ENCODE results near the gene LYZL4.

- TF ChIP-seq, protein P1, sequence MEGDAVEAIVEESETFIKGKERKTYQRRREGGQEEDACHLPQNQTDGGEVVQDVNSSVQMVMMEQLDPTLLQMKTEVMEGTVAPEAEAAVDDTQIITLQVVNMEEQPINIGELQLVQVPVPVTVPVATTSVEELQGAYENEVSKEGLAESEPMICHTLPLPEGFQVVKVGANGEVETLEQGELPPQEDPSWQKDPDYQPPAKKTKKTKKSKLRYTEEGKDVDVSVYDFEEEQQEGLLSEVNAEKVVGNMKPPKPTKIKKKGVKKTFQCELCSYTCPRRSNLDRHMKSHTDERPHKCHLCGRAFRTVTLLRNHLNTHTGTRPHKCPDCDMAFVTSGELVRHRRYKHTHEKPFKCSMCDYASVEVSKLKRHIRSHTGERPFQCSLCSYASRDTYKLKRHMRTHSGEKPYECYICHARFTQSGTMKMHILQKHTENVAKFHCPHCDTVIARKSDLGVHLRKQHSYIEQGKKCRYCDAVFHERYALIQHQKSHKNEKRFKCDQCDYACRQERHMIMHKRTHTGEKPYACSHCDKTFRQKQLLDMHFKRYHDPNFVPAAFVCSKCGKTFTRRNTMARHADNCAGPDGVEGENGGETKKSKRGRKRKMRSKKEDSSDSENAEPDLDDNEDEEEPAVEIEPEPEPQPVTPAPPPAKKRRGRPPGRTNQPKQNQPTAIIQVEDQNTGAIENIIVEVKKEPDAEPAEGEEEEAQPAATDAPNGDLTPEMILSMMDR (IDR thresholded peaks at IDR 0.05): no peak
- no peak for TF ChIP-seq POLR2A (IDR thresholded peaks at IDR 0.05)
Observed at GRCh38 chr3:42424911-42425310, 14.5 kb upstream of the LYZL4 start.
